ENCODE measurements around the gene BTBD9. TPM values are rescaled to one million over a fixed set of nuclear protein-coding genes. Genes with fewer than 3 reads are reported as not detected.

BTBD9 gene
- total RNA-seq, 1 donor from 2014 or later, result 49.7 TPM

DNA sequence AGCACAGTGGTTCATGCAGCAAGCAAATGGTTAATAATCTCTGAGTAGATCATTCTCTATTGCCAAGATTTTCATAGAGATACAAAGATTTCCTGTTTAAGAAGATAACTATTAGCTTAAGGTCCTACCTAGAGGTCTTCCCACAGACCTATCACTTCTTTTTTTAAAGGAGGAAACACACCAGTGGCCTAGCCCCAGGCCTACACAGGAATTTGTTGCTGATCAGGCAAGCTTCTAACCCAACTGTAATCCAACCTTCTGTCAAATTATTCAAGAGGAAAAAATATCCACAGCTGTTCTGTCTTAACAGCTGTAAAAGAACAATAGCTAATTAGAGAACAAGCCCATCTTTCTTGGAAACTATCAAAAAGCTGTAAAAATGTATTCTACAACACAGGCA, 332.8 kb downstream of the BTBD9 start:
- H3K36me3 ChIP-seq, result no peaks in the 10 kb centered on the region
- H3K4me3 ChIP-seq, result no peak overlapping the region
- no peaks in the 10 kb centered on the region for H3K9me3 ChIP-seq
- TF ChIP-seq, protein P1, sequence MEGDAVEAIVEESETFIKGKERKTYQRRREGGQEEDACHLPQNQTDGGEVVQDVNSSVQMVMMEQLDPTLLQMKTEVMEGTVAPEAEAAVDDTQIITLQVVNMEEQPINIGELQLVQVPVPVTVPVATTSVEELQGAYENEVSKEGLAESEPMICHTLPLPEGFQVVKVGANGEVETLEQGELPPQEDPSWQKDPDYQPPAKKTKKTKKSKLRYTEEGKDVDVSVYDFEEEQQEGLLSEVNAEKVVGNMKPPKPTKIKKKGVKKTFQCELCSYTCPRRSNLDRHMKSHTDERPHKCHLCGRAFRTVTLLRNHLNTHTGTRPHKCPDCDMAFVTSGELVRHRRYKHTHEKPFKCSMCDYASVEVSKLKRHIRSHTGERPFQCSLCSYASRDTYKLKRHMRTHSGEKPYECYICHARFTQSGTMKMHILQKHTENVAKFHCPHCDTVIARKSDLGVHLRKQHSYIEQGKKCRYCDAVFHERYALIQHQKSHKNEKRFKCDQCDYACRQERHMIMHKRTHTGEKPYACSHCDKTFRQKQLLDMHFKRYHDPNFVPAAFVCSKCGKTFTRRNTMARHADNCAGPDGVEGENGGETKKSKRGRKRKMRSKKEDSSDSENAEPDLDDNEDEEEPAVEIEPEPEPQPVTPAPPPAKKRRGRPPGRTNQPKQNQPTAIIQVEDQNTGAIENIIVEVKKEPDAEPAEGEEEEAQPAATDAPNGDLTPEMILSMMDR (IDR thresholded peaks at IDR 0.05), result no peak
- ATAC-seq (no peak), DNase-seq (no peak)
- intact Hi-C loops (cut with DNase I), result no loop called here
- H3K27me3 ChIP-seq (ENCODE audit: low read depth), result no peaks in the 10 kb centered on the region
- H3K27ac ChIP-seq, result no peak overlapping the region
- peaks cover 14% of the 10 kb centered on the region for H3K4me1 ChIP-seq

- intact Hi-C loops (cut with DNase I), result no loop called here
- Histone ChIP-seq H3K9me3 (no peaks in the 10 kb centered on the region), H3K4me3 (no peak overlapping the region), H3K4me1 (peaks cover 14% of the 10 kb centered on the region), H3K36me3 (no peaks in the 10 kb centered on the region), H3K27ac (no peak overlapping the region), H3K27me3 (ENCODE audit: low read depth) (no peaks in the 10 kb centered on the region)
- DNase-seq (no peak), ATAC-seq (no peak)
- TF ChIP-seq, protein P1 (IDR thresholded peaks at IDR 0.05), result no peak
These were observed 333.6 kb downstream of the BTBD9 start for GRCh38 chr6:38305995-38306681.

GRCh38 chr6:38302838-38303237, 336.9 kb downstream of the BTBD9 start:
- intact Hi-C loops (cut with DNase I), result no loop called here
- Histone ChIP-seq H3K9me3 (no peaks in the 10 kb centered on the region), H3K27me3 (ENCODE audit: low read depth) (no peaks in the 10 kb centered on the region), H3K4me3 (no peak overlapping the region), H3K4me1 (peaks cover 7% of the 10 kb centered on the region), H3K36me3 (no peaks in the 10 kb centered on the region), H3K27ac (no peak overlapping the region)
- no peak for DNase-seq
- no peak for ATAC-seq
- TF ChIP-seq, protein P1 (IDR thresholded peaks at IDR 0.05), result no peak

- H3K9me3 ChIP-seq, result no peaks in the 10 kb centered on the region
- DNase-seq (no peak), ATAC-seq (no peak)
- TF ChIP-seq, protein P1 (IDR thresholded peaks at IDR 0.05), result no peak
- no peaks in the 10 kb centered on the region for H3K27me3 ChIP-seq (ENCODE audit: low read depth)
- H3K27ac ChIP-seq, result no peak overlapping the region
- H3K4me1 ChIP-seq, result no peaks in the 10 kb centered on the region
- no peak overlapping the region for H3K4me3 ChIP-seq
- H3K36me3 ChIP-seq, result no peaks in the 10 kb centered on the region
- intact Hi-C loops (cut with DNase I), result no loop called here
These were observed 337.6 kb downstream of the BTBD9 start for GRCh38 chr6:38302081-38302480.

- intact Hi-C loops (cut with DNase I), result no loop called here
- DNase-seq, result no peak
- ATAC-seq, result no peak
These were observed 349.5 kb downstream of the BTBD9 start for GRCh38 chr6:38290133-38290799.

More at GRCh38 chr6:38290133-38290799, 349.5 kb downstream of the BTBD9 start:
- Histone ChIP-seq H3K4me1 (no peaks in the 10 kb centered on the region), H3K27ac (no peak overlapping the region), H3K36me3 (peaks cover 4% of the 10 kb centered on the region), H3K27me3 (ENCODE audit: low read depth) (no peaks in the 10 kb centered on the region), H3K9me3 (peaks cover 6% of the 10 kb centered on the region), H3K4me3 (no peak overlapping the region)
- TF ChIP-seq, protein P1 (IDR thresholded peaks at IDR 0.05), result no peak
